HEK293 (cell line): ENCODE data around the gene MYCN.

ENCODE experiments used
- CTCF ChIA-PET: fragments of 350-600 bp; formaldehyde crosslinking; extraction: SDS; loops from one replicate; lab custom pipeline; 2021; ENCODE audit warnings: antibody characterized with exemption; lab: Yijun Ruan, JAX
- POLR2A ChIA-PET: fragments of 300-600 bp; formaldehyde crosslinking; extraction: SDS; loops from one replicate; lab custom pipeline; 2020; ENCODE audit warnings: antibody characterized with exemption, inconsistent platforms; lab: Yijun Ruan, JAX
- H3K27ac ChIP-seq: fragments of 200-500 bp; sonication (Bioruptor generic); 2 replicates; pipeline ENCODE4 v1.5.1; 2014; ENCODE audit warnings: low read depth, low read length, control low read depth, inconsistent platforms; ENCODE audit errors: extremely low read depth
- H3K36me3 ChIP-seq, 2 experiments: fragments of 200-500 bp in 1 of 2; sonication (Bioruptor generic) in 1 of 2; 1 replicate in 1 of 2; 2 replicates in 1 of 2; pipeline ENCODE4 v1.5.1; 2014 to 2017; ENCODE audit warnings: inconsistent platforms in 2 of 2, low read length in 2 of 2; ENCODE audit not compliant: control insufficient read depth in 2 of 2, insufficient read depth in 1 of 2
- H3K4me1 ChIP-seq: fragments of 200-500 bp; sonication (Bioruptor generic); 2 replicates; pipeline ENCODE4 v1.5.1; 2014; ENCODE audit warnings: mild to moderate bottlenecking, low read length, inconsistent platforms; ENCODE audit not compliant: control insufficient read depth, insufficient read depth
- H3K4me3 ChIP-seq: 2 replicates; pipeline ENCODE4 v1.5.1; 2011; ENCODE audit warnings: low read depth, mild to moderate bottlenecking, control low read depth, low read length, moderate library complexity
- H3K9me3 ChIP-seq: fragments of 200-500 bp; sonication (Bioruptor generic); 2 replicates; pipeline ENCODE4 v1.5.1; 2014; ENCODE audit warnings: low read depth, low read length, inconsistent platforms; ENCODE audit not compliant: control insufficient read depth, insufficient read depth
- BCL11A ChIP-seq: fragments of 450-650 bp; formaldehyde crosslinking; IDR thresholded peaks from 2 replicates; pipeline ENCODE4 v1.5.1; 2016; ENCODE audit warnings: low read depth, missing biosample characterization, missing genetic modification characterization
- BCL11B ChIP-seq: fragments of 450-650 bp; formaldehyde crosslinking; IDR thresholded peaks from 2 replicates; pipeline ENCODE4 v1.5.1; 2016; ENCODE audit warnings: low read depth, missing biosample characterization, missing genetic modification characterization
- GLIS2 ChIP-seq: fragments of 450-650 bp; formaldehyde crosslinking; IDR thresholded peaks from 2 replicates; pipeline ENCODE4 v1.5.1; 2016; ENCODE audit warnings: missing biosample characterization, missing genetic modification characterization
- HOXA7 ChIP-seq: sonication (generic); formaldehyde crosslinking; IDR thresholded peaks from 2 replicates; pipeline ENCODE4 v1.8.1; 2022; ENCODE audit warnings: missing genetic modification reagents, borderline replicate concordance
- KLF17 ChIP-seq: fragments of 450-650 bp; formaldehyde crosslinking; IDR thresholded peaks from 2 replicates; pipeline ENCODE4 v1.5.1; 2016; ENCODE audit warnings: missing biosample characterization, missing genetic modification characterization
- KLF7 ChIP-seq: fragments of 450-650 bp; formaldehyde crosslinking; IDR thresholded peaks from 2 replicates; pipeline ENCODE4 v1.5.1; 2016; ENCODE audit warnings: missing biosample characterization, missing genetic modification characterization, borderline replicate concordance
- SP3 ChIP-seq: fragments of 450-650 bp; formaldehyde crosslinking; IDR thresholded peaks from 2 replicates; pipeline ENCODE4 v1.5.1; 2016; ENCODE audit warnings: missing biosample characterization, missing genetic modification characterization
- YY2 ChIP-seq: fragments of 450-650 bp; formaldehyde crosslinking; IDR thresholded peaks from 2 replicates; pipeline ENCODE4 v1.5.1; 2016; ENCODE audit warnings: missing biosample characterization, missing genetic modification characterization
- ZBTB1 ChIP-seq: fragments of 450-650 bp; formaldehyde crosslinking; IDR thresholded peaks from 2 replicates; pipeline ENCODE4 v1.5.1; 2016; ENCODE audit warnings: missing biosample characterization, missing genetic modification characterization
- ZBTB48 ChIP-seq: fragments of 450-650 bp; formaldehyde crosslinking; IDR thresholded peaks from 2 replicates; pipeline ENCODE4 v1.5.1; 2016; ENCODE audit warnings: missing biosample characterization, missing genetic modification characterization
- ZFP3 ChIP-seq: fragments of 450-650 bp; formaldehyde crosslinking; IDR thresholded peaks from 2 replicates; pipeline ENCODE4 v1.5.1; 2016; ENCODE audit warnings: low read depth, missing biosample characterization, missing genetic modification characterization
- ZFP69B ChIP-seq: fragments of 450-650 bp; formaldehyde crosslinking; IDR thresholded peaks from 2 replicates; pipeline ENCODE4 v1.5.1; 2016; ENCODE audit warnings: missing biosample characterization, missing genetic modification characterization
- ZNF121 ChIP-seq: fragments of 450-650 bp; formaldehyde crosslinking; IDR thresholded peaks from 2 replicates; pipeline ENCODE4 v1.5.1; 2016; ENCODE audit warnings: missing biosample characterization, missing genetic modification characterization
- ZNF140 ChIP-seq: fragments of 450-650 bp; formaldehyde crosslinking; IDR thresholded peaks from 2 replicates; pipeline ENCODE4 v1.5.1; 2016; ENCODE audit warnings: missing biosample characterization, missing genetic modification characterization
- ZNF157 ChIP-seq: fragments of 450-650 bp; formaldehyde crosslinking; IDR thresholded peaks from 2 replicates; pipeline ENCODE4 v1.5.1; 2016; ENCODE audit warnings: missing biosample characterization, missing genetic modification characterization
- ZNF174 ChIP-seq: fragments of 450-650 bp; formaldehyde crosslinking; IDR thresholded peaks from 2 replicates; pipeline ENCODE4 v1.5.0; 2017; ENCODE audit warnings: missing biosample characterization, mild to moderate bottlenecking, missing genetic modification characterization
- ZNF184 ChIP-seq: fragments of 450-650 bp; IDR thresholded peaks from 2 replicates; pipeline ENCODE4 v1.5.1; 2018; ENCODE audit warnings: missing biosample characterization, mild to moderate bottlenecking, missing genetic modification characterization
- ZNF223 ChIP-seq: fragments of 450-650 bp; formaldehyde crosslinking; IDR thresholded peaks from 2 replicates; pipeline ENCODE4 v1.5.1; 2016; ENCODE audit warnings: missing biosample characterization, missing genetic modification characterization
- ZNF239 ChIP-seq: fragments of 450-650 bp; formaldehyde crosslinking; IDR thresholded peaks from 2 replicates; pipeline ENCODE4 v1.5.1; 2016; ENCODE audit warnings: missing biosample characterization, missing genetic modification characterization
- ZNF280C ChIP-seq: fragments of 450-650 bp; formaldehyde crosslinking; IDR thresholded peaks from 2 replicates; pipeline ENCODE4 v1.5.1; 2016; ENCODE audit warnings: missing biosample characterization, missing genetic modification characterization
- ZNF280D ChIP-seq: fragments of 450-650 bp; formaldehyde crosslinking; IDR thresholded peaks from 2 replicates; pipeline ENCODE4 v1.5.1; 2016; ENCODE audit warnings: missing biosample characterization, missing genetic modification characterization
- ZNF302 ChIP-seq: fragments of 450-650 bp; formaldehyde crosslinking; IDR thresholded peaks from 2 replicates; pipeline ENCODE4 v1.5.1; 2016; ENCODE audit warnings: missing biosample characterization, missing genetic modification characterization, low read depth
- ZNF394 ChIP-seq: fragments of 450-650 bp; formaldehyde crosslinking; IDR thresholded peaks from 2 replicates; pipeline ENCODE4 v1.5.1; 2016; ENCODE audit warnings: missing biosample characterization, missing genetic modification characterization, mild to moderate bottlenecking, moderate library complexity, borderline replicate concordance
- ZNF423 ChIP-seq: fragments of 450-650 bp; formaldehyde crosslinking; IDR thresholded peaks from 2 replicates; pipeline ENCODE4 v1.5.1; 2016; ENCODE audit warnings: missing biosample characterization, missing genetic modification characterization
- ZNF521 ChIP-seq: fragments of 450-650 bp; formaldehyde crosslinking; IDR thresholded peaks from 2 replicates; pipeline ENCODE4 v1.5.1; 2017; ENCODE audit warnings: missing biosample characterization, mild to moderate bottlenecking, missing genetic modification characterization
- ZNF629 ChIP-seq: fragments of 450-650 bp; formaldehyde crosslinking; IDR thresholded peaks from 2 replicates; pipeline ENCODE4 v1.5.1; 2017; ENCODE audit warnings: missing biosample characterization, missing genetic modification characterization
- ZNF645 ChIP-seq: fragments of 450-650 bp; formaldehyde crosslinking; IDR thresholded peaks from 2 replicates; pipeline ENCODE4; 2016; ENCODE audit warnings: missing biosample characterization, missing genetic modification characterization
- ZNF707 ChIP-seq: fragments of 450-650 bp; formaldehyde crosslinking; IDR thresholded peaks from 2 replicates; pipeline ENCODE4 v1.5.1; 2016; ENCODE audit warnings: missing biosample characterization, missing genetic modification characterization
- ZNF843 ChIP-seq: fragments of 450-650 bp; formaldehyde crosslinking; IDR thresholded peaks from 2 replicates; pipeline ENCODE4 v1.5.1; 2016; ENCODE audit warnings: missing biosample characterization, missing genetic modification characterization

Gene MYCN

GRCh38 chr2:15984368-15985255, 44.3 kb downstream of the MYCN start:
- TF ChIP-seq ZNF645 (tag by site-specific recombination): no peak
- TF ChIP-seq ZNF174 (tag by site-specific recombination): no peak
- no peak for TF ChIP-seq ZNF394 (tag by site-specific recombination)
- TF ChIP-seq ZFP3 (tag by site-specific recombination): no peak
- TF ChIP-seq ZNF707: no peak
- TF ChIP-seq ZBTB48 (tag by site-specific recombination): no peak
- TF ChIP-seq ZNF239 (tag by site-specific recombination): no peak
- TF ChIP-seq ZFP69B (tag by site-specific recombination): no peak
- no peak for TF ChIP-seq BCL11B
- TF ChIP-seq GLIS2 (tag by site-specific recombination): no peak
- TF ChIP-seq ZNF184: no peak
- TF ChIP-seq SP3: no peak
- TF ChIP-seq KLF7 (tag by site-specific recombination): no peak
- H3K27ac ChIP-seq: no peak overlapping the region
- CTCF ChIA-PET: no interaction called here
- no peaks in the 10 kb centered on the region for H3K9me3 ChIP-seq
- no peak overlapping the region for H3K4me3 ChIP-seq
- no peaks in the 10 kb centered on the region for H3K36me3 ChIP-seq
- no peaks in the 10 kb centered on the region for H3K4me1 ChIP-seq
- POLR2A ChIA-PET: no interaction called here

GRCh38 chr2:15985531-15985930, 45.2 kb downstream of the MYCN start:
- POLR2A ChIA-PET: no interaction called here
- no peak for TF ChIP-seq ZNF157
- no peak for TF ChIP-seq ZNF223 (tag by site-specific recombination)
- TF ChIP-seq ZNF521: no peak
- TF ChIP-seq ZNF843 (tag by site-specific recombination): no peak
- no peak for TF ChIP-seq ZNF629 (tag by site-specific recombination)
- no peak for TF ChIP-seq YY2 (tag by site-specific recombination)
- no peak for TF ChIP-seq ZNF140 (tag by site-specific recombination)
- no peak for TF ChIP-seq ZNF280D (tag by site-specific recombination)
- no peak for TF ChIP-seq ZNF280C (tag by site-specific recombination)
- TF ChIP-seq ZNF121 (tag by site-specific recombination): no peak
- TF ChIP-seq ZNF423 (tag by site-specific recombination): no peak
- TF ChIP-seq BCL11A: no peak
- no peak for TF ChIP-seq ZNF302 (tag by site-specific recombination)
- no peak for TF ChIP-seq ZBTB1 (tag by site-specific recombination)
- TF ChIP-seq KLF17: no peak
- TF ChIP-seq HOXA7 (CRISPR knock-in tag): no peak
- CTCF ChIA-PET: interaction anchor here (0.7 kb wide), 1 partner anchor 46 kb away, joined by 3 read pairs; no protein-coding TSS in a partner anchor
- no peaks in the 10 kb centered on the region for H3K9me3 ChIP-seq
- H3K27ac ChIP-seq: no peak overlapping the region
- no peaks in the 10 kb centered on the region for H3K4me1 ChIP-seq
- no peaks in the 10 kb centered on the region for H3K36me3 ChIP-seq
- no peak overlapping the region for H3K4me3 ChIP-seq
